Uterus (tissue), 4 donors: ENCODE measurements around the gene SPRR2D. TPM values are rescaled to one million over a fixed set of nuclear protein-coding genes. Genes with fewer than 3 reads are reported as not detected.

ENCODE experiments used
- DNase-seq, 2 donors: peaks; one replicate each; pipeline ENCODE4 v3.0.0-alpha.2; 2019 to 2020
- H3K27ac ChIP-seq, 2 donors: fragments of 200-600 bp; sonication (generic); 1 replicate in 1 of 2; 2 replicates in 1 of 2; pipeline ENCODE4 v1.5.1; 2016 to 2018
- H3K27me3 ChIP-seq, 2 donors: fragments of 200-600 bp; sonication (generic); one replicate each; pipeline ENCODE4 v1.5.1; 2018 to 2019; ENCODE audit warnings: control low read depth in 1 of 2
- H3K36me3 ChIP-seq, 2 donors: fragments of 200-600 bp; sonication (generic); one replicate each; pipeline ENCODE4 v1.5.1; 2019; ENCODE audit warnings: control low read depth in 1 of 2
- H3K4me1 ChIP-seq, 2 donors: fragments of 200-600 bp; sonication (generic); one replicate each; pipeline ENCODE4 v1.5.1; 2018 to 2019; ENCODE audit warnings: control low read depth in 1 of 2
- H3K4me3 ChIP-seq, 2 donors: fragments of 200-600 bp; sonication (generic); 1 replicate in 1 of 2; 2 replicates in 1 of 2; pipeline ENCODE4 v1.5.1; 2018 to 2019; ENCODE audit warnings: mild to moderate bottlenecking in 1 of 2
- H3K9me3 ChIP-seq, 2 donors: fragments of 200-600 bp; sonication (generic); one replicate each; pipeline ENCODE4 v1.5.1; 2019; ENCODE audit warnings: control low read depth in 1 of 2
- POLR2A ChIP-seq, 2 donors: fragments of 450-650 bp; IDR thresholded peaks; one replicate each; pipeline ENCODE4 v1.6.1; 2016; ENCODE audit warnings: antibody characterized with exemption in 2 of 2, mild to moderate bottlenecking in 1 of 2, moderate library complexity in 1 of 2
- intact Hi-C: fragments of 100-400 bp; cut with DNase I; formaldehyde crosslinking; loops from one replicate; pipeline ENCODE4 v1.15.1; 2023; ENCODE audit warnings: low total_unique reads
- total RNA-seq, 4 donors: library from RNA; depleted of rRNA in 3 of 4; stranded (reverse); fragments of >200 nt in 3 of 4; gene quantifications; one replicate each; pipeline versions ENCODE4 v1.1.0 to v1.2.4, GENCODE V29; 2014 to 2023
- TF ChIP-seq, protein P1 (sequence below), 4 experiments: fragments of 200-600 bp in 2 of 4; fragments of 450-650 bp in 2 of 4; sonication (generic) in 2 of 4; IDR thresholded peaks; one replicate each; pipeline ENCODE4 v1.5.1; 2016 to 2019; ENCODE audit warnings: antibody characterized with exemption in 4 of 4, mild to moderate bottlenecking in 2 of 4, moderate library complexity in 1 of 4
- donor health status: DM: yes; HTN: yes; CAD: no.

Gene SPRR2D
- total RNA-seq = not detected

DNA sequence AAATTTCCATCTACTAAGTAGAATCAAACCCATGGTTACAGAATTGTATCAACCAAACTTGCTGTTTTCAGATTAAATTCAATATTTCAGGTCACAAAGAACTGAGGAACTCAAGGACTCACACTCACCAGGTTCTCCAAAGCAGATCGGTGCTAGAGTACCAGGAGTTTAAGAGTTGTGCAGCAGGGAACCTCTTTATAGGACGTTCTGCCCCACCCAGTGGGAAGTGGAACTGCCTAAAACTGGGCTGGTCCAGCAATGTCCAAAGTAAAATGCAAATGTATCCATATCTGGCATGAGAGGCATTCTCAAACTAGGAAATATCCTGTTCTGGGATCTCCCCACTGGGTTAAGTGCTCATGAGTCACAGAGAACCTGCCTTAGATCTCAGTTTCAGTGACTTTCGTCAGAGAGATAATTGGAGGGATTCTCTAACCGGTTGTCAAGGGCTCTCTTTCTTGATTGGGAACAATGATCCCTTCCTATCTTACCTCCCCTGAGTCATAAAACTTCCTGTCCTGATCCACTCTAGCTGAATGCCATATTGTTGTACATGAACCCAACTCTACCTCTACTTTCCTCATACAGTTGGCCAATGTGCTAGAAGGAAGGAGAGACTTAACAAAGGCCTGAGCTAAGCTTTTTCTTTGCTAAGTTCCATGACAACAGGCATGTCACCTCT, at the start of gene SPRR2D:
Gene SPRR2D, minus strand, starts transcription at position 171 of the 682 bp plus-strand sequence. CDS start 774 bp downstream, outside the sequence.
- H3K36me3 ChIP-seq = no peaks in the 10 kb centered on the region
- no peaks in the 10 kb centered on the region for H3K4me1 ChIP-seq
- H3K9me3 ChIP-seq = no peaks in the 10 kb centered on the region
- H3K4me3 ChIP-seq = no peak within 1 kb of the TSS
- no peak for DNase-seq
- TF ChIP-seq POLR2A (IDR thresholded peaks at IDR 0.05) = no peak
- TF ChIP-seq, protein P1, sequence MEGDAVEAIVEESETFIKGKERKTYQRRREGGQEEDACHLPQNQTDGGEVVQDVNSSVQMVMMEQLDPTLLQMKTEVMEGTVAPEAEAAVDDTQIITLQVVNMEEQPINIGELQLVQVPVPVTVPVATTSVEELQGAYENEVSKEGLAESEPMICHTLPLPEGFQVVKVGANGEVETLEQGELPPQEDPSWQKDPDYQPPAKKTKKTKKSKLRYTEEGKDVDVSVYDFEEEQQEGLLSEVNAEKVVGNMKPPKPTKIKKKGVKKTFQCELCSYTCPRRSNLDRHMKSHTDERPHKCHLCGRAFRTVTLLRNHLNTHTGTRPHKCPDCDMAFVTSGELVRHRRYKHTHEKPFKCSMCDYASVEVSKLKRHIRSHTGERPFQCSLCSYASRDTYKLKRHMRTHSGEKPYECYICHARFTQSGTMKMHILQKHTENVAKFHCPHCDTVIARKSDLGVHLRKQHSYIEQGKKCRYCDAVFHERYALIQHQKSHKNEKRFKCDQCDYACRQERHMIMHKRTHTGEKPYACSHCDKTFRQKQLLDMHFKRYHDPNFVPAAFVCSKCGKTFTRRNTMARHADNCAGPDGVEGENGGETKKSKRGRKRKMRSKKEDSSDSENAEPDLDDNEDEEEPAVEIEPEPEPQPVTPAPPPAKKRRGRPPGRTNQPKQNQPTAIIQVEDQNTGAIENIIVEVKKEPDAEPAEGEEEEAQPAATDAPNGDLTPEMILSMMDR (IDR thresholded peaks at IDR 0.05) = no peak
- H3K27ac ChIP-seq = no peak within 1 kb of the TSS
- intact Hi-C loops = no loop called here
- no peaks in the 10 kb centered on the region for H3K27me3 ChIP-seq

- Histone ChIP-seq H3K27ac (no peak overlapping the region), H3K9me3 (no peaks in the 10 kb centered on the region), H3K4me3 (no peak overlapping the region), H3K27me3 (no peaks in the 10 kb centered on the region), H3K4me1 (no peaks in the 10 kb centered on the region), H3K36me3 (no peaks in the 10 kb centered on the region)
- TF ChIP-seq, protein P1 (IDR thresholded peaks at IDR 0.05) = no peak
- no peak for TF ChIP-seq POLR2A (IDR thresholded peaks at IDR 0.05)
- DNase-seq = no peak
- intact Hi-C loops = no loop called here
Measured at GRCh38 chr1:153087652-153088051, 46.7 kb upstream of the SPRR2D start.

- intact Hi-C loops = no loop called here
- Histone ChIP-seq H3K9me3 (no peaks in the 10 kb centered on the region), H3K27me3 (no peaks in the 10 kb centered on the region), H3K36me3 (no peaks in the 10 kb centered on the region), H3K27ac (no peak overlapping the region), H3K4me3 (no peak overlapping the region), H3K4me1 (no peaks in the 10 kb centered on the region)
- TF ChIP-seq, protein P1 (IDR thresholded peaks at IDR 0.05) = no peak
- no peak for TF ChIP-seq POLR2A (IDR thresholded peaks at IDR 0.05)
- DNase-seq = no peak
Measured at GRCh38 chr1:153081736-153082135, 40.8 kb upstream of the SPRR2D start.

GRCh38 chr1:153072806-153073726, 32.1 kb upstream of the SPRR2D start:
- intact Hi-C loops = no loop called here
- Histone ChIP-seq H3K9me3 (no peaks in the 10 kb centered on the region), H3K4me3 (no peak overlapping the region), H3K36me3 (no peaks in the 10 kb centered on the region), H3K4me1 (no peaks in the 10 kb centered on the region), H3K27me3 (no peaks in the 10 kb centered on the region), H3K27ac (no peak overlapping the region)
- DNase-seq = no peak
- TF ChIP-seq, protein P1 (IDR thresholded peaks at IDR 0.05) = no peak

DNA sequence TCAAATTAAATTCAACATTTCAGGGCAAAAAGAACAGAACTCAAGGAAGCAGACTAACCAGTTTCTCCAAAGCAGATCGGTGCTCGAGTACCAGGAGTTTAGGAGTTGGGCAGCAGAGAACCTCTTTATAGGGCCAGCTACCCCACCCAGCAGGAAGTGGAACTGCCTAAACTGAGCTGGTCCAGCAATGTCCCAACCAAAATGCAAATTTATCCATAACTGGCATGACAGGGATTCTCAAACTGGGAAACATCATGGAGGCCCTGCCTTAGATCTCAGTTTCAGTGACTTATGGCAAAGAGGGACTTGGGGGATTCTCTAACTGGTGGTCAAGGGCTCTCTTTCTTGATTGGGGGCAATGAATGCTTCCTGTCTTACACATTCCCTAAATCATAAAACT, 30.6 kb upstream of the SPRR2D start, which contains the start of gene SPRR2B:
Gene SPRR2B, minus strand, starts transcription at position 101 of the 400 bp plus-strand sequence. CDS start 772 bp downstream, outside the sequence.
- Histone ChIP-seq H3K4me1 (no peaks in the 10 kb centered on the region), H3K27ac (no peak within 1 kb of the TSS), H3K4me3 (no peak within 1 kb of the TSS), H3K9me3 (no peaks in the 10 kb centered on the region), H3K36me3 (no peaks in the 10 kb centered on the region), H3K27me3 (no peaks in the 10 kb centered on the region)
- DNase-seq = no peak
- TF ChIP-seq, protein P1 (IDR thresholded peaks at IDR 0.05) = no peak
- no peak for TF ChIP-seq POLR2A (IDR thresholded peaks at IDR 0.05)
- intact Hi-C loops = no loop called here
